ENCODE data around the gene RPF1.
"Not testable (repeated sequence)": the region's sequence is repeated elsewhere in the genome, so short reads cannot be mapped to it uniquely, and the experiment has no call there.

Gene RPF1, protein sequence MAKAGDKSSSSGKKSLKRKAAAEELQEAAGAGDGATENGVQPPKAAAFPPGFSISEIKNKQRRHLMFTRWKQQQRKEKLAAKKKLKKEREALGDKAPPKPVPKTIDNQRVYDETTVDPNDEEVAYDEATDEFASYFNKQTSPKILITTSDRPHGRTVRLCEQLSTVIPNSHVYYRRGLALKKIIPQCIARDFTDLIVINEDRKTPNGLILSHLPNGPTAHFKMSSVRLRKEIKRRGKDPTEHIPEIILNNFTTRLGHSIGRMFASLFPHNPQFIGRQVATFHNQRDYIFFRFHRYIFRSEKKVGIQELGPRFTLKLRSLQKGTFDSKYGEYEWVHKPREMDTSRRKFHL

DNA sequence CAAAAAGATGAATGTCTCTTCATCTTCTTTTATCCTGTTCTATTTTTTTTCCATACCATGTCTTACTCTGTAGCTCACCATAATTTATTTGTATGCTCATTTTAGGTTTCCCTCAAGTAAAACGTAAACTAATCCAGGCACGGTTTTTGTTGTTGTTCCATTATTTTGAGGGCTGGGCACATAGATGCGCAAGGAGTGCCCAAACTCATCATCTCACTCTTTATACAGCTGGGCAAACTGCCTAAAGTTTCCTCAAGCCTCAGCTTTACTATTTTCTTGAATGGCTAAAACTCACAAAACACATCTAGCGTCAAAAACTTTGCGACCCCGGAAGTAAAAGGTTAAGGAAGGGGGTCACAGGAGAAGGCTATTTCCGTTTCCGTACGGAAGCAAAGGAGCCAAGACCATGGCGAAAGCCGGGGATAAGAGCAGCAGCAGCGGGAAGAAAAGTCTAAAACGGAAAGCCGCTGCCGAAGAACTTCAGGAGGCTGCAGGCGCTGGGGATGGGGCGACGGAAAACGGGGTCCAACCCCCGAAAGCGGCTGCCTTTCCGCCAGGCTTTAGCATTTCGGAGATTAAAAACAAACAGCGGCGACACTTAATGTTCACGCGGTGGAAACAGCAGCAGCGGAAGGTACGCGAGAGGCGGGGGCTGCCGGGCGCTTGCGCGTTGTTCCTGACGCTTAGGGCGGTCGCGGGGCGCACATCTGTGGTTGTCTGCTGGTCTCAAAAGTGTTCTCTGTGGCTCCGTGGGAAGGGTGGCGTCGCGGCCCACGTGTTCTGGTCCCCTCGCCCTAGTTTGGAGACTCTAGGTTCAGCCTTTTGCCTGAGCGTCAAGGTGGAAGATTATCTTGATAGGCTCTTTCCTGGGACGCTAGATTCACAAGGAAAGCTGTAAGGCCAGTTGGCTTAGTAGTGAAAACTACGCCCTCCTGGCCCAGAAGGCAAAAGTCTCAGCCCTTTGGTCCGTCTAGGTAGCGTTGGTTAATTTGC lies at the start of gene RPF1:
TSS of gene RPF1 (plus strand) at position 391 of the 993 bp plus-strand sequence. CDS start at position 407, 16 bp downstream.
- peak; percentile 85 for DNase-seq

DNA sequence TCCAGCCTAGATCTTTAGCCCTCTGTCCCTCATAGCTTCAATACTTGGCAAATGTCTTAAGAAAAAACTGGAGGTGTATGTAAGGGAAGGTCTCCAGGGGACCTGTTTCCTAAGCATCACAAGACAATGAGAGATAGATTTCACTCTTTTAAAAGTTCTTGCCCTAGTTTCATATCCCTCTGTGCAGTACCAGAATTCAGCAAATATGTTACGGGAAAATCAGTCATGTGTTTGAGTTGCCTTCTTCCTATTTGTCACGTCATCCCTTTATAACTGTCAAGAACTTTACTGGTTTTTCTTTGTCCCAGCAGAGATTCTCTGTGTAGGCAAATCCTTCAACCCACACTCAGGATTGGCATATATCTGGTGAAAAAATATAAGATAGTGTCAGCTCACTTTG lies 48.5 kb upstream of the RPF1 start:
- no peak for DNase-seq

DNA sequence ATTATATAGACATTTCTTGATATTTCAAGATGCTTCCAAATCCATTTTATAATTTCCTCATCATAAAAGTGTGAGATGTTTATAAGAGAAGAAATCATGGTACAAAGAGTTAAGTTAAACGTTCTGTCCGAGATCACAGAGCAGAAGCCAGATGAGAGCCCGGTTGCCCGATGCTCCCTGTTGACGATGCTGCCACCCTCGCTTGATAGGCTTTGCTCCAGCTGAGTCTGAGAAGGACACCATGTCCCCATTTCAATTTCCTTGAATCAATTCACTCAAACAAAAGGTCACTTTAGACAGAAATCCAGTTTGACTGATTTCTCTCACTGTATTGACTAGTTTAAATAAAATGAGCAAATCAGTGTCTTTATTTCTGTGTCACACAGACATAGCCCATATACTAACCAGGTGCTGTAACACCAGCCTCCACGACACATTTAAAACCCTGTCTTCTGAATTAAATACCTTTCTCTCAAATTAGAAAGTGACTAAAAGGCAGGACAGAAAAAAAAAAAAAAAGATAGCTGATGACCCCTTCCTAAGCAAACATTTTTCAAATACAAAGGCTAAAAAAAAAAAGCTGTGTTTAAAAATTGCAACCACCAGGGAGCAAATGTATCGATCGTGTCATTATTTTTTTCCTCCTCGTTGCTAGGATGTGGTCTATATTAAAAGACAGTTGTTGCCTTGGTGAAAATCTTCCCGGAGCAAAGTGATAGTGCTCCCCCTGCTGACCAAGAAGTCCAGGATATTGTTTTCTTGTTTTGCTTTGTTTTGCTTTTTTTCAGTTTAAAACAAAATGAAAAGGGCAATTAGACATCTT lies 45.6 kb upstream of the RPF1 start:
- DNase-seq: peak; percentile 76

DNA sequence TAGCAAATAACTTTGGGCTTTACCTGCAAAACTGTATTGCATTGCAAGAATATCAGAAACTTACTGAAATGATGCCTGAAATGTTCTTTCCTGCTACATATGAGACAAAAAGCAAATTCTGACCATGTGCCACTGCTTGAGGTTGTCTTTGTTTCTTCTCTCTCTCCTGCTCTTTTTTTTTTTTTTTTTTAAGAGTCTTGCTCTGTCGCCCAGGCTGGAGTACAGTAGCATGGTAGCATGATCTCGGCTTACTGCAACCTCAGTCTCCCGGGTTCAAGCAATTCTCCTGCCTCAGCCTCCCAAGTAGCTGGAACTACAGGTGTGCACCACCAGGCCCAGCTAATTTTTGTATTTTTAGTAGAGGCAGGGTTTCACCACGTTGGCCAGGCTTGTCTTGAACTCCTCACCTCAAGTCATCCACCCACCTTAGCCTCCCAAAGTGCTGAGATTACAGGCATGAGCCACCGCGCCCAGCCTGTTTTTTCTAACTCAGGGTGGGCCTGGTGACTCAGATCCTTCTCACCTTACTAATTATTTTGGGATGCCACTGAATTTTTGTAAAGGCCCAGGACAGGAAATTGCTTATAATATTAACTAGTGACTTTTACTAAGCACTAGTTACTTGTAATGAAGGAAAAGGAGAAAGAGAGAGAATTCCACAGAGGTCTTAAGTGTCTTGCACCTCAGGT lies 44.8 kb upstream of the RPF1 start:
- DNase-seq: no peak

DNA sequence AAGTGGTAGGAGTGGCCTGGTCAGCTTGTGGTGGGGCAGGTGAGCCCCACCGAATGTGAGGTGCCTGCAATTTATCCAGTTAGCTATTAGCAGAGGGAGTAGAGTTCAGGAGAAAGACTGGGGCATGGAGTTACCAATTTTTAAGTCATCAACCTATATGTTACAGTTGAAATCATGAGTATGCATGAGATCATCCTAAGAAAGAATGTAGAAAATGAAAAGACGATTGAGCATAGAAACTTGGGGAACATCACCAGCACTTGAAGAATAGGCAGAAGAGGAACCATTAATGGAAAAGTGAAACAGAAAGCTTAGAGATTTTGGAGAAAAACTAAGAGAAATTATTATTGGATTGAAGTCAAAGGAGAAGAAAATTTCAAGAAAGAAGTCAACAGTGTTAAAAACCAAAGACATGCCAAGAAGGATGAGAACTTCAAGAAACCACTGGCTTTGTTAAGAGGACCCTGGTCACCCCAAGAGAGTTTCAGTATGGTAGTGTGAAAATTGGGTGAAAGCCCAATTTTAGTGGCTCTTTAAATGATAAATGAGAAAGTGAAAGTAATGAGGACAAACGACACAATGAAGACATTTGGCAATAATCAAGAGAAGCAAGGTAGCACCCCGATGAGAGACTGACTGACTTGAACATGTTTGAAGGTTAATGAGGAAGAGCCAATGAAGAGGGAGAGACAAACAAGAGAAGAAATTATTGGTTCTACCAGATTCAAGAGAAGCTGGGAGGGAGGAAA lies 44.1 kb upstream of the RPF1 start:
- peak; percentile 35 for DNase-seq

DNA sequence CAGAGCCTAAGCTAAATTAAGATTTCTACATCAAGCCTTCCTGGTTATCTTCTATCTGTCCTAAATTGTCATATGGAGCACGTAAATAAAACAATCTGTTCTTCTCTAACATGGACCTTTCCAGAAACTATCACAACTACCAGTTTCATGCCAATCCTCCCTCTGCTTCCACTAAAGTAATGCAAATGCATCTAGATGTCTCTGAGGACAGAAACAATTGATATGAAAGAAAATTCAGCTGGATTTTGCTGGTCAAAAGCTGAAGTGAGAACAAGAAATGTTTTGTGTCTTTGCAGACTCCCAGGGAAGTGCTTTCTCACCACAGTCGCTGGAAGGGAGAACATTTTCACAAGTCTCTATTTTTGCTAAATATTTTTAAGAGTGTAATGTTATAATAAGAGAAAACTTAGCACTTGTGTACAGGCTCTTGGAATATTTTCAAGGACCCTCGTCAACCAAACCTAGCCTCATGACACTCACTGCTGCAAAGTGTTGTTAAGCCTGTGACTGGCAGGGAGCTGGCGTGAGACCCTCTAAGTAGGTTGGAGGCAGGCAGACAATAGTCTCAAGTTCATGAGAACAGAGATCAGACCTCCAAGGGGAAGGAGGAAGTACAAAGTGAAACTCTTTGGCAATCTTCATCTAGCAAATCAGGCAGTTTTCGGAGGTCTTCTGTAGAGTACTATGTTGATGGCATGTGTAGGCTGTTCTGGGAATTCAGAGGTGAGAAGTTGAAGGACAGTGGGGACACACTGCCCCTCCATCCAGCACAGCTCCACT lies 42.0 kb upstream of the RPF1 start:
- DNase-seq: no peak

DNA sequence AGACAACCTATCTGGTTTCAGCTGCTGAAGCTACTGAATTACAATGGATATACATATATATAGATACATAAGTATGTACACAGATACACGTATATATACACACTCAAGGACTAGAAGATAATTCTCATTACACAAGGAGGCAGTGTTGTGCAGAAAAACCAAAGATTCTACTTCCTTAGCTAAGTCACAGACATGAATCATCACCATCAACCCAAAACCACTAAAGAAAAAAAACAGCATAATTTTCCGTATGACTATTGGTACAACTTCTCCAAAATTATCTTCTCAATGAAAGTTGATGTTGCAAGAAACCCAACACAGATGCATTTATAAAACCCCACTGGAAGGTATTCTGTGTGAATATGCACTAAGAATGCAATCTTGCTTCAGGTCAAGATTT lies 36.8 kb upstream of the RPF1 start:
- peak; percentile 85 for DNase-seq

DNA sequence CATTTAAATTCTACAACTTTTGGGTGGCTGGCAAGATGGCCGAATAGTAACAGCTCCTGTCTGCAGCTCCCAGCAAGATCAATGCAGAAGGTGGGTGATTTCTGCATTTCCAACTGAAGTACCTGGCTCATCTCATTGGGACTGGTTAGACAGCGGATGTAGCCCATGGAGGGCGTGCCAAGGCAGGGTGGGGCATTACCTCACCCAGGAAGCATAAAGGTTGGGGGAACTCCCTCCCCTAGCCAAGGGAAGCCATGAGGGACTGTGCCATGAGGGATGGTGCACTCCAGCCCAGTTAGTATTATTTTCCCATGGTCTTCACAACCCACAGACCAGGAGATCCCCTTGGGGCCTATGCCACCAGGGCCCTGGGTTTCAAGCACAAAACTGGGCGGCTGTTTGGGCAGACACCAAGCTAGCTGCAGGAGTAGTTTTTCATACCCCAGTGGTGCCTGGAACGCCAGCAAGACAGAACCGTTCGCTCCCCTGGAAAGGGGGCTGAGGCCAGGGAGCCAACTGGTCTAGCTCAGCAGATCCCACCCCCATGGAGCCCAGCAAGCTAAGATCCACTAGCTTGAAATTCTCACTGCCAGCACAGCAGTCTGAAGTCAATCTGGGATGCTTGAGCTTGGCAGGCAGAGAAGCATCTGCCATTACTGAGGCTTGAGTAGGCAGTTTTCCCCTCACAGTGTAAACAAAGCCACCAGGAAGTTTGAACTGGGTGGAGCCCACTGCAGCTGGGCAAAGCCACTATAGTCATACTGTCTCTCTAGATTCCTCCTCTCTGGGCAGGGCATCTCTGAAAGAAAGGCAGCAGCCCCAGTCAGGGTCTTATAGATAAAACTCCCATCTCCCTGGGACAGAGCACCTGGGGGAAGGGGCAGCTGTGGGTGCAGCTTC lies 36.1 kb upstream of the RPF1 start:
- not testable (repeated sequence) for DNase-seq

DNA sequence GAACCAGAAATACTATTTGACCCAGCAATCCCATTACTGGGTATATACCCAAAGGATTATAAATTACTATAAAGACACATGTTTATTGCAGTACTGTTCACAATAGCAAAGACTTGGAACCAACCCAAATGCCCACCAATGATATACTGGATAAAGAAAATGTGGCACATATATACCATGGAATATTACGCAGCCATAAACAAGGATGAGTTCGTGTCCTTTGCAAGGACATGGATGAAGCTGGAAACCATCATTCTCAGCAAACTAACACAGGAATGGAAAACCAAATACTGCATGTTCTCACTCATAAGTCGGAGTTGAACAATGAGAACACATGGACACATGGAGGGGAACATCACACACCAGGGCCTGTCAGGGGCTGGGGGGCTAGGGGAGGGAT lies 30.4 kb upstream of the RPF1 start:
- not testable (repeated sequence) for DNase-seq

DNA sequence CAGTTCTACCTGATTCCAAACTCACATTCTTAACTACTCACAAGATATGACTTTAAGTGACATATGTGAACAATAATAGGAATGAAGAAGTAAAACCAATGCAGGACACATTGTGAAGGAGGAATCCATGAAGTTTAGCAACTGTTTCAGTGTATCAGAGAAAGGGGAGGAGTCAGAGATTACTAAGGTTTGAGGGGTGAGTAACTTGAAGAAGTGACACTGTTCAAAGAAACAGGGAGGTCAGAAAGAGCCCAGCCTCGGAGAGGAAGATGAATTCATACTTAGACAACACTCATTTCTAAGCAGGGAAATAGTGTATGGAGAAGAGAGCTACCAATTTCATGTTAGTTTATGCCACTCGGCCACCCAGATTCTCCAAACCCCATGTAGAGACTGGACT lies 28.2 kb upstream of the RPF1 start:
- DNase-seq: no peak

DNA sequence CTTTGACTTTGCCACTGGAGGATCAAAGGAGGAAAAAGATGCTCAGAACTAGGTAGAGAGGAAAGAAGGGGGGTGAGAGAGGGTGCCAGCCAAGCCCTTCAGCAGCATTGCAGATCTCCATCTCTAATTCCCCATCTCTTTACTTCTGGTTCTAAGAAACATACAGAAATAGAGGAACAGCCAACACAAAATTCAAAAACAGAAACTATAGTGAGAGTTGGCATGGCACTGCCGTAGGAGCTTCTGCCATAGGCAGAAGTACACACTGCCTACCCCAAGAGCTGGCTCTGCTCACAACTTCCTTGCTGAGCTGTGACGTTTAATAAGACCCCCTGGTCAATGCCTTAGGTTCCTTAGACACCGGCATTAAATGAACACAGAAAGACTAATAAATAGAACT lies 26.6 kb upstream of the RPF1 start:
- DNase-seq: no peak

DNA sequence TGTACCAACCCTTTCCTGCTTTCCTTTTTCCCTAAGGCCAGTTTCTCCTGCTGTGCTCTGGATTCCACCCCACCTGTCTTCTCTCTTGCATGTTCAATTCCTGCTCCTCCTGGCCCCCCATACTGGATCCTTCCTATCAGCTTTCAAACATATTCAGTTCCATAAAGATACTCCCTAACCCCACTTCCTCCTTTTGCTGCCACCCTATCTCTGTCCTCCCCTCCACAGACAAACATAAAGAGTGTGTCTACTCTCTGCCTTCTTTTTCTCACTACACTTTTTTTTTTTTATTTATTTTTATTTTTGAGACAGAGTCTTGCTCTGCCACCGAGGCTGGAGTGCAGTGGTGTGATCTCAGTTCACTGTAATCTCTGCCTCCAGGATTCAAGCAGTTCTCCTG lies 16.9 kb upstream of the RPF1 start:
- no peak for DNase-seq

DNA sequence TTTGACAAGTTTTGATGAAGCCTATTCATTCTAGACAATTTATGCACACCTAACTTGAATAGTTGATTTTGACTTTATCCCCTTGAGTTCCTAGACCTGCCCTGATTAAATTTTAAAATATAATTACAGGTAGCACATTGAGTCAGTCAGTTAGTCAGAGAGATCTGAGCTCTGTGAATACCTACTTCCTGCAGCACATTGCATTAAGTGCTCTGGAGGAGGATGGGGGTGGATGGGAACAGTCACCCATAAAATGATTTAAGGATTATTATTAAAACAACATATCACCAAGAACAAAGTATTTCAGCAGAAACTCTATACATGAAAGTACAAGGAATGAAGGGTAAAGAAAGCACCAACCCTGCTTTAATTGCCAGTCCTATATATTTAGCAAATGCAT lies 11.8 kb upstream of the RPF1 start:
- no peak for DNase-seq

DNA sequence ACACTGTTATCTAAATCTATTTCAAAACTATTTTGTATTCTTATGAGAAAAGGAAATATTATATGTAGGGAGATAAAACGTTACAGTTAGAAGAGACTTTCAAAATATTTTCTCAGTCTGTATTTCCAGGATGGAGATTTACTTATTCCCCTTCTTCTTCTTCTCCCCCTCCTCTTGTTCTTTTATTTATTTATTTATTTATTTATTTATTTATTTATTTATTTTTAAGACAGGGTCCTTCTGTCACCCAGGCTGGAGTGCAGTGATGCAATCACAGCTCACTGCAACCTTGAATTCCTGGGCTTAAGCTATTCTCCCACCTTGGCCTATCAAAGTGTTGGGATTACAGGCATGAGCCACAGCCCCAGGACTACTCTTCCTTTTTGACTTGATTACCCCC lies 2.8 kb upstream of the RPF1 start:
- no peak for DNase-seq

DNA sequence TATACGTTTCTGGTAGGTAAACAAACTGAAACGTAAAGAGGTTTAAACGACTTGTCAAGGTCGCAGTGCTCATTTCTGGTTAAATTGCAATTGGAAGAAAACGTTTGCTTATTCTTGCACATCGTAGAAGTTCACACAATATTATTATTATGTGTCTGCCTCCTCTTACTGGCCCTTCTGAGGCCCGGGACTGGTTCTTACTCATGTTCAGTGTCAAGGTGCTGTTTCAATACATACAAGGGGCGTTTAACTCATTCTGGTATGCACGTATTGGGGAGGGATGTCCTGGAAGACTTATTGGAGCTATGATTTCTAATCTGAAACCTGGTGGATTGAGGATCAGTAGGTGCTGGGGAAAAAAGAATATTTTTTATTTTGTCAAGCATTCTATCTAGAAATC lies 932 bp downstream of the RPF1 start:
- no peak for DNase-seq

DNA sequence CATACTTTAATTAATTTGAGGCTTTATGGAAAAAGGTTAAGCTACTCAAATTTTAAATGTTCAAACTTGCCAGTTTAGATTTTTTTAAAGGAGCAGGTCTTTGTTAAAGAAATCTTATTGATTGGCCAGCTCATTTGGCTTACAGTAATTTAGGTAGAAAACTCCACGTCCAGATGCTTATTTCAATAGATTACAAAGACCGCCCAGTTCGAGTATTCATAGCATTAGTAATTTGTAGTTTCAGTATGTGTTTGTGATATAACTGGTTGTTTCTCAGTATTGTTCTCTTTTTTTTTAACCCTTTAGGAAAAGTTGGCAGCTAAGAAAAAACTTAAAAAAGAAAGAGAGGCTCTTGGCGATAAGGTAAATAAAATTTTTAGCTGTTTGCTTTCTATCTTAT lies 1.6 kb downstream of the RPF1 start:
- DNase-seq: no peak

DNA sequence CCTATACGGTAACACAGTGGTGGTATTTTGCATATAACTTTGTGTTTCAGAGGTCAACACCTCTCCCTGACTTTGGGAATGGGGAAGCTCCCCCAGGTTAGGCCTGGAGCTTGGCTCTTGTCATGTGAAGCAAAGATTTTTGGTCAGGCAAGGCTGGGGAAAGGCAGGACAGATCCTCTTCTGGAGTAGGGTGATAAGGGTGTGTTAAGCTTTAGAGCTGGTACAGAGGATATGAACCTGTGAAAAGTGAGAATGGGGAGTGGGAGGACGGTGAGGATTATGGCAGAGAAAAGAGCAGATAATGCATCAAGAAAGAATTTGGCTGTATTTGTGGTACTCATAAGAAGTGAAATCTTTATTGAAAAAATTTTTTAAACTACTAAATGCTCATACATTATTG lies 2.3 kb downstream of the RPF1 start:
- DNase-seq: no peak

DNA sequence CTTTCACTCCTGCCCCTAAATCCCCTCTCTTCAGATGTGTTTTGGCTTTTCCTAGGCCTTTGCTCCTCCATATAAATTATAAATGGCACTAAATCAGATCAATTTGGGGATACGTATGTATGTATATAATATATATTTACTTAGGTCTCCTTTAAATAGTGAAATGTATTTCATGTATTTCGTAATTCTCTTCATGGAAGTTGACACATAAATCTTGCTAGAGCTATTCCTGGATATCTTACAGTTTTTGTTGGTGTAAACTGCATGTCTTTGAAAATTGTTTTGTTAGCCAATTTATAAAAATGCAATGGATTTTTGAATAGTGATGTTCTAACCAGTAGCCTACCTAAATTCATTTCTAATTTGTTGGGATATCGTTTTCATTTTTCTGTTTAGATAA lies 9.0 kb downstream of the RPF1 start:
- DNase-seq: no peak

DNA sequence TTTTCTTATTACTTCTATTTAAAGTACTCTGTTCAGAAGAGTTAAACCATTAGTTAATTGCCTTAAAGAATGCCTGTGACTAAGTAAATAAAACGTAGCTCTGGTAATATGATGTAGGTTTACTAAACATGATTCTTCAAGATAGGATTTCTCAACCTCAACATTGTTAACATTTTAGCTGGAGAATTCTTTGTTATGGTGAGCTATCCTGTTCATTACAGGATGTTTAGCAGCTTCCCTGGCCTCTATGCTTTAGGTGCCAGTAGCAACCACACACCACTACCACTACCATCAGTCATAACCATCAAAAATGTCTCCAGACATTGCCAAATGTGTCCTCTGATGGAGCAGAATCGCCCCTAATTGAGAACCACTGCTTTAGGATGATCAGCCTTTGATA lies 10.7 kb downstream of the RPF1 start:
- DNase-seq: no peak

DNA sequence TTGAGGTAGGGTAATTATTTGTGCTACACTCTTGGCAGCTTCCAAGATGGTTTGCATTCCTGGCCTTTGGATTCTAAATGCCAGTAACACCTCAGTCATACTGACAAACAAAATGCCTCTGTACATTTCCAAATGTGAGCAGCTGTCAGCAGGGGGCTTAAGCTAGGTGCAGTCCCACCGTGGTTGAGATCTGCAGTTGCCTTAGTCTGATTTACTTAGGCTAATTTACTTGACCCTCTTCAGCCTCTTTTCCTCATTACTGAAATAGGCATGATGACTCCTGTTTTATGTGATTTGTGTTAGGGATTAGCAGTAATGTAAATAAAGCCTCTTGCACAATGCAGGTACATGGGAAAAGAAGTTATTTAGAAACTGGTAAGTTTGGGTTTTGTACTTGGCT lies 13.7 kb downstream of the RPF1 start:
- no peak for DNase-seq

Measured in EL (cell line).